Testis (tissue), 2 donors: Measurements from ENCODE around the gene CNMD.

ENCODE experiments used
- CTCF ChIP-seq, 3 experiments: fragments of 450-650 bp in 2 of 3; fragments of 200-600 bp in 1 of 3; sonication (generic) in 1 of 3; IDR thresholded peaks; one replicate each; pipeline ENCODE4 v1.5.1; 2016 to 2019; ENCODE audit warnings: antibody characterized with exemption in 3 of 3, mild to moderate bottlenecking in 2 of 3, moderate library complexity in 1 of 3
- POLR2A ChIP-seq: fragments of 450-650 bp; IDR thresholded peaks from one replicate; pipeline ENCODE4 v1.6.1; 2017; ENCODE audit warnings: antibody characterized with exemption, mild to moderate bottlenecking, moderate library complexity

- no peak for TF ChIP-seq CTCF (IDR thresholded peaks at IDR 0.05)
- TF ChIP-seq POLR2A, result no peak
These were observed 48.4 kb upstream of the CNMD start for GRCh38 chr13:52788011-52788410.
